HepG2 (cell line): ENCODE measurements around the gene TUT4. TPM values are rescaled to one million over a fixed set of nuclear protein-coding genes. Genes with fewer than 3 reads are reported as not detected.

ENCODE experiments used
- DDIT3 ChIP-seq: sonication (generic); formaldehyde crosslinking; IDR thresholded peaks from 2 replicates; pipeline ENCODE4 v1.4.0; 2020; ENCODE audit warnings: mild to moderate bottlenecking, missing genetic modification reagents
- HIVEP1 ChIP-seq: sonication (generic); formaldehyde crosslinking; IDR thresholded peaks from 2 replicates; pipeline ENCODE4 v1.4.0; 2020; ENCODE audit warnings: mild to moderate bottlenecking, missing genetic modification reagents
- MIER2 ChIP-seq: IDR thresholded peaks from 2 replicates; pipeline ENCODE4 v1.6.1; 2016; ENCODE audit warnings: missing biosample characterization, missing genetic modification reagents
- NCOA1 ChIP-seq: sonication (generic); formaldehyde crosslinking; IDR thresholded peaks from 2 replicates; pipeline ENCODE4 v1.9.0; 2021; ENCODE audit warnings: missing genetic modification reagents
- NR3C1 ChIP-seq: sonication (generic); formaldehyde crosslinking; IDR thresholded peaks from 2 replicates; pipeline ENCODE4 v1.4.0; 2020; ENCODE audit warnings: missing genetic modification reagents
- RNF2 ChIP-seq: fragments of 450-650 bp; conservative IDR thresholded peaks from 2 replicates; pipeline ENCODE4 v1.6.1; 2016; ENCODE audit warnings: low read depth
- SNAI1 ChIP-seq: sonication (generic); formaldehyde crosslinking; IDR thresholded peaks from 2 replicates; pipeline ENCODE4 v1.5.0; 2020; ENCODE audit warnings: mild to moderate bottlenecking, missing genetic modification reagents, borderline replicate concordance
- SOX6 ChIP-seq, 2 experiments: fragments of 450-650 bp in 1 of 2; sonication (generic) in 1 of 2; formaldehyde crosslinking in 1 of 2; IDR thresholded peaks; 2 replicates each; pipeline versions ENCODE4 v1.4.0 to v1.6.1; 2017 to 2020; ENCODE audit warnings: antibody characterized with exemption in 1 of 2, mild to moderate bottlenecking in 1 of 2, missing genetic modification reagents in 1 of 2
- STAT6 ChIP-seq: sonication (generic); formaldehyde crosslinking; IDR thresholded peaks from 2 replicates; pipeline ENCODE4 v1.4.0; 2020; ENCODE audit warnings: missing genetic modification reagents, mild to moderate bottlenecking, borderline replicate concordance
- ZFP37 ChIP-seq: sonication (generic); formaldehyde crosslinking; IDR thresholded peaks from 2 replicates; pipeline ENCODE4 v1.4.0; 2020; ENCODE audit warnings: missing genetic modification reagents, borderline replicate concordance
- ZHX1 ChIP-seq: sonication (generic); formaldehyde crosslinking; IDR thresholded peaks from 2 replicates; pipeline ENCODE4 v1.8.1; 2022; ENCODE audit warnings: low read depth, mild to moderate bottlenecking, missing genetic modification reagents
- ZNF205 ChIP-seq: IDR thresholded peaks from 2 replicates; pipeline ENCODE4 v1.6.1; 2018; ENCODE audit warnings: missing biosample characterization, missing genetic modification reagents
- ZNF264 ChIP-seq: sonication (generic); formaldehyde crosslinking; IDR thresholded peaks from 2 replicates; pipeline ENCODE4 v1.4.0; 2020; ENCODE audit warnings: missing genetic modification reagents
- ZNF350 ChIP-seq: sonication (generic); formaldehyde crosslinking; IDR thresholded peaks from 2 replicates; pipeline ENCODE4 v1.4.0; 2020; ENCODE audit warnings: mild to moderate bottlenecking, low read depth, missing genetic modification reagents, borderline replicate concordance
- ZNF441 ChIP-seq: sonication (generic); formaldehyde crosslinking; IDR thresholded peaks from 2 replicates; pipeline ENCODE4 v1.7.0; 2021; ENCODE audit warnings: missing genetic modification reagents, borderline replicate concordance
- ZNF660 ChIP-seq: sonication (generic); formaldehyde crosslinking; IDR thresholded peaks from 2 replicates; pipeline ENCODE4 v1.5.1; 2020; ENCODE audit warnings: mild to moderate bottlenecking, low read depth, missing genetic modification reagents, borderline replicate concordance
- polyA plus RNA-seq, 8 experiments: library from polyadenylated mRNA; depleted of rRNA in 3 of 8; stranded (reverse) in 7 of 8; unstranded in 1 of 8; fragments of >200 nt; fragmentation: Illumina TruSeq in 4 of 8; extraction: Trizol in 4 of 8; gene quantifications; 2 replicates each; pipeline versions ENCODE4 v1.2.1 to v1.2.3, GENCODE V29; 2011 to 2016; ENCODE audit warnings: low read depth in 4 of 8, missing spikeins in 1 of 8, mixed read lengths in 1 of 8; ENCODE audit not compliant: insufficient read depth in 1 of 8
- total RNA-seq, 5 experiments: library from RNA; depleted of rRNA; stranded (reverse); fragments of >200 nt; fragmentation: Illumina TruSeq; extraction: Trizol; gene quantifications; 2 replicates each; pipeline ENCODE4 v1.2.3, GENCODE V29; 2016; ENCODE audit warnings: low read depth in 1 of 5
- TF ChIP-seq, protein P1 (sequence below), 2 experiments: sonication (generic) in 1 of 2; formaldehyde crosslinking in 1 of 2; IDR thresholded peaks; 2 replicates each; pipeline versions ENCODE4 v1.4.0 to v1.6.1; 2016 to 2020; ENCODE audit warnings: borderline replicate concordance in 1 of 2, low read depth in 1 of 2, mild to moderate bottlenecking in 1 of 2, missing genetic modification reagents in 1 of 2

Gene TUT4
- total and polyA plus RNA-seq, 2 of the 13 experiments (the other 11 are each of a cell fraction or from before 2014, with no cell fraction given), result 44.7 to 53.5 TPM

DNA sequence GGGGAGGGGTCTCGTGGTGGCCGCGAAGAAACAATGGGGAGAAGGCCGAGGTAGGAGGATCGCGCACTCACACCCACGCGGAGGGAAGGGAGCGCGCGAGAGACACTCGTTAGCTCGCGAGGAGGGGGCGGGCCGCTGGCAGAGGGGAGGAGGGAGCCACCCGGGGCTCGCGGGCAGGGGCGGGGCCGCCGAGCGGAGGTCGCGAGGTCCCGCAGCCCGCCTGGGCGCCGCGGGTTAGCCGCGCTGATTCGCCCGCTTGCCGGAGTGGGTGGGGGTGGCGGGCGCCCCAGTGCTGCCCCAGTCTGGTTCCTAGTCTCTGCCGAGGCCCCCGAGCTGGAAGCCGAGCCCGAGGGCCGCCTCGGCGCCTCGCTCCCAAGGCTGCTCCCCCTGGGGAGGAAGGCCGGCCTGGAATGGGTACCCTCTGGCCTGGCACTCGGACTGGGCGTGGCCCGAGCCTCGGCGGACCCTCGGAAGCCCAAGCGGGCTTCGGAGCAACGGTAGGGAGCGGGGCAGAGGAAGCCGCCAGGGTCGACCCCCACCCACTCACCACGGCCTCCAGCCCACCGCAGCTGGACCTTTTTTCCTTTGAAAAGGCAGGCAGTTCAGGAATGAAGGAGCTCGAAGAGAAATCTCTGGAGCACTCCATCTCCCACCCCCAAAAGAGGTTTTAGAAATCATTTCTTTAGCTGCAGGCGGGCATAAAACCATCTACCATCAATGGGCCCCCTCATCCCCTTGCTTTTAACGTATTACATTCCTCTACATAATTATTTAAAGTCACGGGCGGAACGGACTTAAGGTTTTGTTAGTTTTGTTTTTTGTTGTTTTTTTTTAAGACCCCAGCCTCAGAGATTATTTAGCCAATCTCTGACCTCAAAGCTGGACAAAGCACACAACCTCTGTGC lies 722 bp upstream of the TUT4 start (continued):
- no peak for TF ChIP-seq ZHX1
- no peak for TF ChIP-seq MIER2 (CRISPR knock-in tag)
- no peak for TF ChIP-seq NCOA1 (CRISPR knock-in tag)
- TF ChIP-seq DDIT3 (CRISPR knock-in tag), result no peak
- TF ChIP-seq, protein P1, sequence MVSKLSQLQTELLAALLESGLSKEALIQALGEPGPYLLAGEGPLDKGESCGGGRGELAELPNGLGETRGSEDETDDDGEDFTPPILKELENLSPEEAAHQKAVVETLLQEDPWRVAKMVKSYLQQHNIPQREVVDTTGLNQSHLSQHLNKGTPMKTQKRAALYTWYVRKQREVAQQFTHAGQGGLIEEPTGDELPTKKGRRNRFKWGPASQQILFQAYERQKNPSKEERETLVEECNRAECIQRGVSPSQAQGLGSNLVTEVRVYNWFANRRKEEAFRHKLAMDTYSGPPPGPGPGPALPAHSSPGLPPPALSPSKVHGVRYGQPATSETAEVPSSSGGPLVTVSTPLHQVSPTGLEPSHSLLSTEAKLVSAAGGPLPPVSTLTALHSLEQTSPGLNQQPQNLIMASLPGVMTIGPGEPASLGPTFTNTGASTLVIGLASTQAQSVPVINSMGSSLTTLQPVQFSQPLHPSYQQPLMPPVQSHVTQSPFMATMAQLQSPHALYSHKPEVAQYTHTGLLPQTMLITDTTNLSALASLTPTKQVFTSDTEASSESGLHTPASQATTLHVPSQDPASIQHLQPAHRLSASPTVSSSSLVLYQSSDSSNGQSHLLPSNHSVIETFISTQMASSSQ (IDR thresholded peaks at IDR 0.05; ENCODE audit: low read depth), result no peak
- TF ChIP-seq, protein P1 (CRISPR knock-in tag; IDR thresholded peaks at IDR 0.05; ENCODE audit: borderline replicate concordance), result 0 out of 2 replicates have a peak, but pooled peaks have one; percentile 44
- no peak for TF ChIP-seq RNF2
- TF ChIP-seq ZNF205 (CRISPR knock-in tag), result 0 out of 2 replicates have a peak, but pooled peaks have one; percentile 20
- 0 out of 2 replicates have a peak, but pooled peaks have one; percentile 49 for TF ChIP-seq ZNF264
- no peak for TF ChIP-seq HIVEP1
- no peak for TF ChIP-seq ZNF660 (CRISPR knock-in tag)
- TF ChIP-seq SOX6 (IDR thresholded peaks at IDR 0.05), result no peak
- no peak for TF ChIP-seq SOX6 (CRISPR knock-in tag; IDR thresholded peaks at IDR 0.05)
- no peak for TF ChIP-seq ZNF350 (CRISPR knock-in tag)
- no peak for TF ChIP-seq STAT6 (CRISPR knock-in tag)
- TF ChIP-seq SNAI1 (CRISPR knock-in tag), result no peak
- TF ChIP-seq ZFP37 (CRISPR knock-in tag), result no peak
- TF ChIP-seq NR3C1 (CRISPR knock-in tag), result no peak
- no peak for TF ChIP-seq ZNF441 (CRISPR knock-in tag)
